MM.1S (cell line): ENCODE results near the gene DYNLRB1.

Experiments
- DNase-seq: peaks from one replicate; pipeline ENCODE4 v3.0.0-alpha.2; 2015
- H2AFZ ChIP-seq: fragments of 300-600 bp; sonication (generic); 2 replicates; pipeline ENCODE4 v1.6.0; 2016; ENCODE audit warnings: antibody characterized with exemption, low read length
- H3F3A ChIP-seq: fragments of 300-600 bp; sonication (generic); 2 replicates; pipeline ENCODE4 v1.6.1; 2016; ENCODE audit warnings: mild to moderate bottlenecking, antibody characterized with exemption, low read length, moderate library complexity, mixed read lengths; ENCODE audit not compliant: insufficient read depth
- H3K27ac ChIP-seq: fragments of 300-600 bp; sonication (generic); 2 replicates; pipeline ENCODE4 v1.5.1; 2016; ENCODE audit warnings: mild to moderate bottlenecking, low read length
- H3K27me3 ChIP-seq: fragments of 300-600 bp; sonication (generic); replicated peaks from 2 replicates; pipeline ENCODE4 v1.6.0; 2016; ENCODE audit warnings: low read length; ENCODE audit not compliant: insufficient read depth
- H3K36me3 ChIP-seq: fragments of 300-600 bp; sonication (generic); replicated peaks from 2 replicates; pipeline ENCODE4 v1.6.1; 2016; ENCODE audit warnings: mild to moderate bottlenecking, low read length, mixed read lengths; ENCODE audit not compliant: insufficient read depth
- H3K4me1 ChIP-seq: fragments of 300-600 bp; sonication (generic); 2 replicates; pipeline ENCODE4 v1.6.1; 2016; ENCODE audit warnings: low read length, mixed read lengths
- H3K4me2 ChIP-seq: fragments of 300-600 bp; sonication (generic); 2 replicates; pipeline ENCODE4 v1.6.0; 2016; ENCODE audit warnings: low read depth, low read length
- H3K4me3 ChIP-seq: fragments of 300-600 bp; sonication (generic); 2 replicates; pipeline ENCODE4 v1.5.1; 2016; ENCODE audit warnings: low read length, mixed read lengths
- H3K79me2 ChIP-seq: fragments of 300-600 bp; sonication (generic); 2 replicates; pipeline ENCODE4 v1.6.1; 2016; ENCODE audit warnings: mixed run types, low read length, mixed read lengths
- H3K9ac ChIP-seq: fragments of 300-600 bp; sonication (generic); 2 replicates; pipeline ENCODE4 v1.6.1; 2016; ENCODE audit warnings: low read length, mixed read lengths
- H3K9me2 ChIP-seq: fragments of 300-600 bp; sonication (generic); replicated peaks from 2 replicates; pipeline ENCODE4 v1.6.1; 2016; ENCODE audit warnings: mild to moderate bottlenecking, low read length, mixed read lengths; ENCODE audit not compliant: insufficient read depth
- H3K9me3 ChIP-seq: fragments of 300-600 bp; sonication (generic); replicated peaks from 2 replicates; pipeline ENCODE4 v1.6.1; 2016; ENCODE audit warnings: mild to moderate bottlenecking, low read length, mixed read lengths; ENCODE audit not compliant: insufficient read depth
- H4K20me1 ChIP-seq: fragments of 300-600 bp; sonication (generic); 2 replicates; pipeline ENCODE4 v1.6.1; 2016; ENCODE audit warnings: mild to moderate bottlenecking, low read length, moderate library complexity, mixed read lengths; ENCODE audit not compliant: insufficient read depth
- CTCF ChIP-seq: fragments of 300-600 bp; sonication (generic); IDR thresholded peaks from 2 replicates; pipeline ENCODE4 v1.5.1; 2016; ENCODE audit warnings: antibody characterized with exemption, low read length, mixed read lengths
- EZH2 ChIP-seq: fragments of 300-600 bp; sonication (generic); optimal IDR thresholded peaks from 2 replicates; pipeline ENCODE3; 2017; ENCODE audit warnings: low read depth, mild to moderate bottlenecking, antibody characterized with exemption, low read length, mixed read lengths
- EZH2phosphoT487 ChIP-seq: fragments of 300-600 bp; sonication (generic); IDR thresholded peaks from 2 replicates; pipeline ENCODE4 v1.6.1; 2018; ENCODE audit warnings: antibody characterized with exemption, low read length

Gene DYNLRB1

GRCh38 chr20:34570859-34571306 is 54.7 kb downstream of the DYNLRB1 start:
- H3K9me3 ChIP-seq: no peaks in the 10 kb centered on the region
- H2AFZ ChIP-seq: no peak overlapping the region
- no peaks in the 10 kb centered on the region for H3K27me3 ChIP-seq
- no peak overlapping the region for H3K4me2 ChIP-seq
- no peaks in the 10 kb centered on the region for H3K36me3 ChIP-seq
- H4K20me1 ChIP-seq: no peaks in the 10 kb centered on the region
- no peaks in the 10 kb centered on the region for H3K9me2 ChIP-seq
- TF ChIP-seq EZH2phosphoT487 (no peak), CTCF (no peak), EZH2 (no peak)
- no peaks in the 10 kb centered on the region for H3F3A ChIP-seq
- H3K9ac ChIP-seq: no peak overlapping the region
- DNase-seq: no peak
- H3K79me2 ChIP-seq: no peaks in the 10 kb centered on the region
- no peak overlapping the region for H3K27ac ChIP-seq
- no peak overlapping the region for H3K4me3 ChIP-seq
- no peaks in the 10 kb centered on the region for H3K4me1 ChIP-seq

- DNase-seq: no peak
- no peak overlapping the region for H3K4me3 ChIP-seq
- TF ChIP-seq EZH2: no peak
- no peak for TF ChIP-seq EZH2phosphoT487
- no peak for TF ChIP-seq CTCF
Observed at GRCh38 chr20:34571753-34572152, 55.5 kb downstream of the DYNLRB1 start.

GRCh38 chr20:34573541-34574300 is 57.5 kb downstream of the DYNLRB1 start:
- H3K4me1 ChIP-seq: no peaks in the 10 kb centered on the region
- H3K9me2 ChIP-seq: no peaks in the 10 kb centered on the region

More at GRCh38 chr20:34571753-34572152, 55.5 kb downstream of the DYNLRB1 start:
- Histone ChIP-seq H3K4me1 (no peaks in the 10 kb centered on the region), H2AFZ (no peak overlapping the region), H3K9me2 (no peaks in the 10 kb centered on the region), H3K27me3 (no peaks in the 10 kb centered on the region), H3K36me3 (no peaks in the 10 kb centered on the region), H3K27ac (no peak overlapping the region), H3F3A (no peaks in the 10 kb centered on the region), H4K20me1 (no peaks in the 10 kb centered on the region), H3K4me2 (no peak overlapping the region), H3K9me3 (no peaks in the 10 kb centered on the region), H3K79me2 (no peaks in the 10 kb centered on the region), H3K9ac (no peak overlapping the region)

More at GRCh38 chr20:34573541-34574300, 57.5 kb downstream of the DYNLRB1 start:
- Histone ChIP-seq H3K9me3 (no peaks in the 10 kb centered on the region), H3K27me3 (no peaks in the 10 kb centered on the region), H3K36me3 (no peaks in the 10 kb centered on the region), H3F3A (no peaks in the 10 kb centered on the region), H4K20me1 (no peaks in the 10 kb centered on the region), H3K4me3 (no peak overlapping the region), H3K27ac (no peak overlapping the region), H3K9ac (no peak overlapping the region), H2AFZ (no peak overlapping the region), H3K4me2 (no peak overlapping the region), H3K79me2 (no peaks in the 10 kb centered on the region)
- no peak for DNase-seq
- TF ChIP-seq EZH2 (no peak), CTCF (no peak), EZH2phosphoT487 (no peak)
